HepG2 (cell line): ENCODE results near the gene CCDC80.

Source experiments
- ELK4 ChIP-seq: sonication (generic); formaldehyde crosslinking; IDR thresholded peaks from 2 replicates; pipeline ENCODE4 v1.9.0; 2021; ENCODE audit warnings: missing genetic modification reagents, borderline replicate concordance
- EP300 ChIP-seq, 3 experiments: sonication (generic) in 1 of 3; formaldehyde crosslinking in 1 of 3; IDR thresholded peaks; 2 replicates each; pipeline versions ENCODE4 v1.5.1 to v1.6.1; 2011 to 2020; ENCODE audit warnings: low read depth in 2 of 3, low read length in 2 of 3, borderline replicate concordance in 1 of 3, improper control_type of control experiment in 1 of 3, mild to moderate bottlenecking in 1 of 3, missing genetic modification reagents in 1 of 3, moderate library complexity in 1 of 3
- ESRRA ChIP-seq: sonication (generic); formaldehyde crosslinking; IDR thresholded peaks from 2 replicates; pipeline ENCODE4 v1.5.1; 2020; ENCODE audit warnings: mild to moderate bottlenecking, low read depth, missing genetic modification reagents
- EZH2 ChIP-seq: conservative IDR thresholded peaks from 2 replicates; pipeline ENCODE4 v1.6.1; 2012; ENCODE audit warnings: mild to moderate bottlenecking, low read depth, low read length, moderate library complexity
- FOXM1 ChIP-seq: sonication (generic); formaldehyde crosslinking; IDR thresholded peaks from 2 replicates; pipeline ENCODE4 v1.5.0; 2020; ENCODE audit warnings: missing genetic modification reagents
- KMT2A ChIP-seq: sonication (generic); formaldehyde crosslinking; IDR thresholded peaks from 2 replicates; pipeline ENCODE4 v1.4.0; 2020; ENCODE audit warnings: missing genetic modification reagents
- MED1 ChIP-seq: sonication (generic); formaldehyde crosslinking; IDR thresholded peaks from 2 replicates; pipeline ENCODE4 v1.4.0; 2020; ENCODE audit warnings: missing genetic modification reagents
- NR2C2 ChIP-seq: sonication (generic); formaldehyde crosslinking; IDR thresholded peaks from 2 replicates; pipeline ENCODE4 v1.4.0; 2020; ENCODE audit warnings: missing genetic modification reagents, mild to moderate bottlenecking, moderate library complexity, borderline replicate concordance
- THYN1 ChIP-seq: sonication (generic); formaldehyde crosslinking; IDR thresholded peaks from 2 replicates; pipeline ENCODE4 v1.8.1; 2023; ENCODE audit warnings: low read depth, mild to moderate bottlenecking, moderate library complexity, missing genetic modification reagents, borderline replicate concordance
- ZNF274 ChIP-seq: sonication (generic); formaldehyde crosslinking; IDR thresholded peaks from 2 replicates; pipeline ENCODE4 v1.5.1; 2020; ENCODE audit warnings: mild to moderate bottlenecking, missing genetic modification reagents
- TF ChIP-seq, protein P1 (sequence below): IDR thresholded peaks from 2 replicates; pipeline ENCODE4 v1.6.1; 2012; ENCODE audit warnings: inconsistent platforms
- TF ChIP-seq, protein P2 (sequence below): sonication (generic); formaldehyde crosslinking; IDR thresholded peaks from 2 replicates; pipeline ENCODE4 v1.5.0; 2020; ENCODE audit warnings: mild to moderate bottlenecking, missing genetic modification reagents, moderate library complexity

- TF ChIP-seq EZH2 (no peak), FOXM1 (CRISPR knock-in tag) (no peak), MED1 (CRISPR knock-in tag) (no peak), ELK4 (no peak), THYN1 (no peak), EP300 (IDR thresholded peaks at IDR 0.05; ENCODE audit: low read depth in 2 of 2, low read length in 2 of 2) (no peak), EP300 (CRISPR knock-in tag; IDR thresholded peaks at IDR 0.05; ENCODE audit: borderline replicate concordance) (no peak), KMT2A (CRISPR knock-in tag) (no peak), NR2C2 (CRISPR knock-in tag) (no peak), ZNF274 (CRISPR knock-in tag) (no peak), ESRRA (no peak)
- TF ChIP-seq, protein P1, sequence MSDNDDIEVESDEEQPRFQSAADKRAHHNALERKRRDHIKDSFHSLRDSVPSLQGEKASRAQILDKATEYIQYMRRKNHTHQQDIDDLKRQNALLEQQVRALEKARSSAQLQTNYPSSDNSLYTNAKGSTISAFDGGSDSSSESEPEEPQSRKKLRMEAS = no peak
- TF ChIP-seq, protein P2, sequence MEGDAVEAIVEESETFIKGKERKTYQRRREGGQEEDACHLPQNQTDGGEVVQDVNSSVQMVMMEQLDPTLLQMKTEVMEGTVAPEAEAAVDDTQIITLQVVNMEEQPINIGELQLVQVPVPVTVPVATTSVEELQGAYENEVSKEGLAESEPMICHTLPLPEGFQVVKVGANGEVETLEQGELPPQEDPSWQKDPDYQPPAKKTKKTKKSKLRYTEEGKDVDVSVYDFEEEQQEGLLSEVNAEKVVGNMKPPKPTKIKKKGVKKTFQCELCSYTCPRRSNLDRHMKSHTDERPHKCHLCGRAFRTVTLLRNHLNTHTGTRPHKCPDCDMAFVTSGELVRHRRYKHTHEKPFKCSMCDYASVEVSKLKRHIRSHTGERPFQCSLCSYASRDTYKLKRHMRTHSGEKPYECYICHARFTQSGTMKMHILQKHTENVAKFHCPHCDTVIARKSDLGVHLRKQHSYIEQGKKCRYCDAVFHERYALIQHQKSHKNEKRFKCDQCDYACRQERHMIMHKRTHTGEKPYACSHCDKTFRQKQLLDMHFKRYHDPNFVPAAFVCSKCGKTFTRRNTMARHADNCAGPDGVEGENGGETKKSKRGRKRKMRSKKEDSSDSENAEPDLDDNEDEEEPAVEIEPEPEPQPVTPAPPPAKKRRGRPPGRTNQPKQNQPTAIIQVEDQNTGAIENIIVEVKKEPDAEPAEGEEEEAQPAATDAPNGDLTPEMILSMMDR = no peak
Observed at GRCh38 chr3:112676659-112677234, 35.8 kb upstream of the CCDC80 start.
